Immature natural killer cell (primary cell): ENCODE data around the gene ATP6V1F. TPM values are rescaled to one million over a fixed set of nuclear protein-coding genes. Genes with fewer than 3 reads are reported as not detected.

Source experiments
- DNase-seq, 3 donors: peaks; one replicate each; pipeline ENCODE4 v3.0.0; 2022; ENCODE audit warnings: mixed read lengths in 1 of 3
- H3K27ac Mint-ChIP-seq, 6 donors: one replicate each; pipeline ENCODE4 v1.8.0; 2020; ENCODE audit warnings: mixed read lengths in 6 of 6, mild to moderate bottlenecking in 5 of 6, inconsistent platforms in 4 of 6, moderate library complexity in 3 of 6
- H3K27me3 Mint-ChIP-seq, 3 donors: one replicate each; pipeline ENCODE4 v1.8.0; 2020 to 2021; ENCODE audit warnings: low read depth in 3 of 3, mild to moderate bottlenecking in 3 of 3, mixed read lengths in 3 of 3, moderate library complexity in 3 of 3, inconsistent platforms in 1 of 3
- H3K36me3 Mint-ChIP-seq, 3 donors: one replicate each; pipeline ENCODE4 v1.8.0; 2020; ENCODE audit warnings: mixed read lengths in 3 of 3, inconsistent platforms in 2 of 3, mild to moderate bottlenecking in 2 of 3
- H3K4me1 Mint-ChIP-seq, 2 donors: one replicate each; pipeline ENCODE4 v1.8.0; 2020; ENCODE audit warnings: inconsistent platforms in 2 of 2, mild to moderate bottlenecking in 2 of 2, mixed read lengths in 2 of 2, moderate library complexity in 1 of 2
- H3K4me3 Mint-ChIP-seq, 5 donors: one replicate each; pipeline ENCODE4 v1.8.0; 2020; ENCODE audit warnings: mild to moderate bottlenecking in 5 of 5, mixed read lengths in 5 of 5, inconsistent platforms in 3 of 5, moderate library complexity in 3 of 5
- H3K9me3 Mint-ChIP-seq, 6 donors: one replicate each; pipeline ENCODE4 v1.8.0; 2020; ENCODE audit warnings: mild to moderate bottlenecking in 6 of 6, mixed read lengths in 6 of 6, inconsistent platforms in 4 of 6, moderate library complexity in 3 of 6
- polyA plus RNA-seq, 3 donors: library from polyadenylated mRNA; unstranded; fragments of 300-500 nt; fragmentation: Illumina TruSeq; gene quantifications; one replicate each; pipeline ENCODE4 v1.2.3, GENCODE V29; 2021

Gene ATP6V1F
- polyA plus RNA-seq, 3 donors from 2014 or later, result 358 to 616 (median 487) TPM

GRCh38 chr7:128883622-128884448 is 21.2 kb downstream of the ATP6V1F start:
- Mint-ChIP-seq H3K36me3 (no peaks in the 10 kb centered on the region), H3K4me3 (peak overlapping the region in 1 of 5 donors; percentile 50), H3K9me3 (no peaks in the 10 kb centered on the region), H3K4me1 (no peaks in the 10 kb centered on the region), H3K27me3 (peaks cover 0 to 5% (median 2%) of the 10 kb centered on the region in 3 donors), H3K27ac (peak overlapping the region in 1 of 6 donors; percentile 0)
- DNase-seq, result peak; percentile 72 to 80 (median 75)

GRCh38 chr7:128884561-128885369 is 22.1 kb downstream of the ATP6V1F start:
- Mint-ChIP-seq H3K27me3 (peaks cover 0 to 7% (median 2%) of the 10 kb centered on the region in 3 donors), H3K4me1 (peaks cover 0 to 4% of the 10 kb centered on the region in 2 donors), H3K36me3 (no peaks in the 10 kb centered on the region), H3K27ac (no peak overlapping the region), H3K9me3 (no peaks in the 10 kb centered on the region), H3K4me3 (peak overlapping the region in 1 of 5 donors; percentile 50)
- DNase-seq, result no peak

GRCh38 chr7:128885370-128886187 is 22.9 kb downstream of the ATP6V1F start:
- Mint-ChIP-seq H3K27ac (no peak overlapping the region), H3K9me3 (no peaks in the 10 kb centered on the region), H3K4me1 (peaks cover 0 to 5% of the 10 kb centered on the region in 2 donors), H3K36me3 (no peaks in the 10 kb centered on the region), H3K27me3 (peaks cover 0 to 7% (median 2%) of the 10 kb centered on the region in 3 donors), H3K4me3 (no peak overlapping the region)
- DNase-seq, result no peak

DNA sequence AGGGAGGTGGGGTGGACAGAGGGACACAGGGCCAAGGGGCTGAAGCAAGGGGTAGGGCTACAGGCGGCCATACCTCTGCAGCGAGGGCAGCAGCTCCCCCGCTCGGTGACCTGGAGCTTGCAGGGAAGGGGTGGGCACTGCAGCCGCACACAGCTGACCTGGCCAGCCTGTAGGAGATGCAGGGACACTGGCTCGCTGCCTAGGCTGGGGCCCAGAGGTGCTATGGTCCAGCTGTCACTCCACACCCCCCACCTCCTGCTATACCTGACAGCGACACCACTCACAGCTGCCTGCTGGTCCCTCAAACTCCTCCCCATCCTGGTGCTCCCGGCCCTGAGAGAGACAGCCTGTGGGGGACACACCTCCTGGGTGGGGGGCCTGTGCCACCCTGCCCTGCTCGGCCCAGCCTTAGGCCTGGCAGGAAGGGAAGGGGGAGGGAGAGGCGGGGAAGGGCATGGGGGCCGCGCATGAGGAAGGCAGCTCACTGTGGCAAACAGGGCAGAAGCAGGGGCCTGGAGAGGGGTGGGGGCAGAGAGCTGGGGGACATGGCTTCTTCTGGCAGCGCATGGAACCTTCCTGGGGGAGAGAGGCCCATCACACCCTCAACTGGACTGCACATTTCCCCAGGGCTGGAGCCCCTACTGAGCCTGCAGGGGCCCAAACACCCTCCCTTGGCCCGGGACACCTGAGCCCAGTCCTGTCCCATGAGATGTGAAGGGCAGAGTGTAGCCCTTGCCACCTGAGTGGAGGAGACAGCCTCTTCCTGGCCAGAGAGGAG is 23.9 kb downstream of the ATP6V1F start:
- Mint-ChIP-seq H3K36me3 (no peaks in the 10 kb centered on the region), H3K9me3 (no peaks in the 10 kb centered on the region), H3K4me3 (no peak overlapping the region), H3K4me1 (peaks cover 0 to 5% of the 10 kb centered on the region in 2 donors), H3K27ac (peak overlapping the region in 1 of 6 donors; percentile 37), H3K27me3 (peaks cover 0 to 4% (median 2%) of the 10 kb centered on the region in 3 donors)
- DNase-seq, result no peak

- H3K9me3 Mint-ChIP-seq, result no peaks in the 10 kb centered on the region
- no peak for DNase-seq
- H3K4me1 Mint-ChIP-seq, result peaks cover 1 to 5% of the 10 kb centered on the region in 2 donors
- H3K27me3 Mint-ChIP-seq, result peaks cover 0 to 4% (median 2%) of the 10 kb centered on the region in 3 donors
- no peak overlapping the region for H3K4me3 Mint-ChIP-seq
- H3K36me3 Mint-ChIP-seq, result no peaks in the 10 kb centered on the region
- peak overlapping the region in 1 of 6 donors; percentile 37 for H3K27ac Mint-ChIP-seq
Observed at GRCh38 chr7:128887169-128888038, 24.7 kb downstream of the ATP6V1F start.

- Mint-ChIP-seq H3K4me1 (peaks cover 1 to 5% of the 10 kb centered on the region in 2 donors), H3K4me3 (no peak overlapping the region), H3K27me3 (peaks cover 0 to 4% (median 2%) of the 10 kb centered on the region in 3 donors), H3K27ac (no peak overlapping the region), H3K9me3 (no peaks in the 10 kb centered on the region), H3K36me3 (no peaks in the 10 kb centered on the region)
- DNase-seq, result no peak
Observed at GRCh38 chr7:128888039-128888755, 25.5 kb downstream of the ATP6V1F start.

GRCh38 chr7:128888756-128889095 is 26.1 kb downstream of the ATP6V1F start:
- DNase-seq, result no peak
- Mint-ChIP-seq H3K27me3 (peaks cover 0 to 4% (median 2%) of the 10 kb centered on the region in 3 donors), H3K27ac (no peak overlapping the region)

DNA sequence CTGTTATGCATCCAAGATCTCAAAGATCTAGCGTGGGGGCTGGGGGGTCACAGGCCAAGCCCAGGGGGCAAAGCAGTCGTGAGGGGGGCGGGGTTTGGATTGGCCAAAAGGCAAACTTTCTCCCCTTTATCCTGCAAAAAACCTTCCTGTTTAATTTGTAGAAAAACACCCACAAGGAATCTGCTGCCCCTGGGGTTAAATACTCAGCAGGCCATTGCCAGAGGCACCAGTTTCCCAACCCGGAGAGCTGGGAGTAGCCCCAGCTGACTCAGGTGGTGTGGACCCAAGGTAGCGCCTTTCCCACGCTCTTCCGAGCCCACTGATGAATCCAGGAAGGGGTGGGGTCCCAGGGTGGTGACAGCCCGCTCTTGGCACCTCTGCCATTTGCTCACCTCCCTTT is 26.5 kb downstream of the ATP6V1F start:
- peaks cover 0 to 4% (median 2%) of the 10 kb centered on the region in 3 donors for H3K27me3 Mint-ChIP-seq
- no peak overlapping the region for H3K4me3 Mint-ChIP-seq
- no peak for DNase-seq
- H3K9me3 Mint-ChIP-seq, result no peaks in the 10 kb centered on the region
- H3K36me3 Mint-ChIP-seq, result no peaks in the 10 kb centered on the region
- H3K27ac Mint-ChIP-seq, result no peak overlapping the region
- H3K4me1 Mint-ChIP-seq, result peaks cover 1 to 5% of the 10 kb centered on the region in 2 donors

More at GRCh38 chr7:128888756-128889095, 26.1 kb downstream of the ATP6V1F start:
- Mint-ChIP-seq H3K4me1 (peaks cover 1 to 5% of the 10 kb centered on the region in 2 donors), H3K4me3 (no peak overlapping the region), H3K36me3 (no peaks in the 10 kb centered on the region), H3K9me3 (no peaks in the 10 kb centered on the region)

DNA sequence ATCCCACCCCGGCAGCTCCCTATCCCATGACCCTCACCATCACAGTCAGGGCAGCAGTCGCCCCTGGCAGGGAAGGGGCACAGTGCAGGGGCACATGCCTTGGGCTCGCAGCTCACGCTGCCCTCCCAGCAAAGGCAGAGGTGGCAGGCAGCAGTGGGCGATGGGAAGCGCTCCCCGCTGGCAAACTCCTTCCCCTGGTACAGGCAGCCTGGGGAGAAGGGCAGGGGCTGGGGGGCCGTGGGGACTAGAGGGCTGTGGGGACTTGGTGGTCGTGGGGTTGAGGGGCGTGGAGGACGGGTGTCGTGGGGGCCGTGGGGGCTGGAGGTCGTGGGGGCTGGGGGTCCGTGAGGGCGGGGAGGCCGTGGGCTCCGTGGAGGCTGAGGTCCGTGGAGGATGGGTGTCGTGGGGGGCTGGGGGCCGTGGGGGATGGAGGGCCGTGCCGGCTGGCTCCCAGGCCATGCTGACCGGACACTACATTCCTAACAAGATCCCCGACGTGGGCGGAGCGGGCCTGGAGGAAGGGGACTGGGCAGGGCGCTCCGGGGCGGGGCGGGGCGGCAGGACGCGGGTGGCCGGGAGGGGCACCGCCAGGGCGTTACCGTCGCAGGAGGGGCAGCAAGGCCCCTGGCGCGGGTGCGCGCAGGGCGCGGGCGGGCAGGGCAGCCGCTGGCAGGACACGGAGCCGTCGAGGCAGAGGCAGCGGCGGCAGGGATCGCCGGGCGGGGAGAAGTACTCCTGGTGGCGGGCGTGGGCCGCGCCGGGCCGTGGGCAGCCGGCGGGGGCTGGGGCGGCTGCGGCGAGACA is 27.9 kb downstream of the ATP6V1F start:
- Mint-ChIP-seq H3K4me1 (peaks cover 1 to 5% of the 10 kb centered on the region in 2 donors), H3K36me3 (no peaks in the 10 kb centered on the region), H3K27ac (no peak overlapping the region), H3K27me3 (peaks cover 0 to 2% (median 1%) of the 10 kb centered on the region in 3 donors), H3K4me3 (peak overlapping the region in 2 of 5 donors; percentile 45 to 54), H3K9me3 (no peaks in the 10 kb centered on the region)
- DNase-seq, result no peak

GRCh38 chr7:128891110-128891941 is 28.7 kb downstream of the ATP6V1F start:
- no peaks in the 10 kb centered on the region for H3K9me3 Mint-ChIP-seq

More at GRCh38 chr7:128891110-128891941, 28.7 kb downstream of the ATP6V1F start:
- DNase-seq, result no peak
- Mint-ChIP-seq H3K4me1 (peaks cover 1 to 5% of the 10 kb centered on the region in 2 donors), H3K4me3 (peak overlapping the region in 2 of 5 donors; percentile 18 to 27), H3K27ac (no peak overlapping the region), H3K27me3 (peaks cover 0 to 2% (median 1%) of the 10 kb centered on the region in 3 donors), H3K36me3 (no peaks in the 10 kb centered on the region)
